HepG2 (cell line): Measurements from ENCODE around the gene NBPF1. TPM values are rescaled to one million over a fixed set of nuclear protein-coding genes. Genes with fewer than 3 reads are reported as not detected.
"Not testable (repeated sequence)": the region's sequence is repeated elsewhere in the genome, so short reads cannot be mapped to it uniquely, and the experiment has no call there.

Experiments used
- ATAC-seq: fragments of 200-7000 bp; cut with Tn5 transposase; 3 replicates; pipeline ENCODE4 v1.9.1; 2020; ENCODE audit warnings: mild to moderate bottlenecking, moderate library complexity
- BruUV-seq: library from RNA; stranded (reverse); fragments of 400-500 nt; replicated peaks from 2 replicates; lab custom pipeline; 2021; lab: Mats Ljungman, UMichigan
- CTCF ChIA-PET: fragments of 300-600 bp; formaldehyde crosslinking; extraction: SDS; loops from one replicate; lab custom pipeline; 2021; ENCODE audit warnings: low total read pairs, inconsistent platforms, low intra/inter-chr PET ratio; lab: Yijun Ruan, JAX
- POLR2A ChIA-PET: fragments of 350-600 bp; sonication (Branson Sonifier 250); formaldehyde crosslinking; loops from one replicate; lab custom pipeline; 2020; ENCODE audit warnings: antibody characterized with exemption, inconsistent platforms; lab: Yijun Ruan, JAX
- DNase-seq: peaks from one replicate; pipeline ENCODE4 v3.0.0-alpha.2; 2015; ENCODE audit warnings: low spot score
- FAIRE-seq: peaks from 3 replicates; lab custom pipeline; 2011; peaks lifted over from hg19 to GRCh38; lab: Jason Lieb, UNC
- H2AFZ ChIP-seq: one replicate; pipeline ENCODE4 v1.6.1; 2011; ENCODE audit warnings: low read length, inconsistent platforms
- H3K27ac ChIP-seq: fragments of 300-600 bp; 3 replicates; pipeline ENCODE4 v1.8.0; 2011; ENCODE audit warnings: mixed run types, mild to moderate bottlenecking, mixed read lengths, low read length, inconsistent platforms; ENCODE audit not compliant: insufficient read depth; ENCODE audit errors: extremely low read length
- H3K27me3 ChIP-seq, 2 experiments: fragments of 200-600 bp in 1 of 2; 2 replicates in 1 of 2; 3 replicates in 1 of 2; pipeline versions ENCODE4 v1.6.0 to v1.8.0; 2011; ENCODE audit warnings: low read length in 2 of 2, mild to moderate bottlenecking in 2 of 2, moderate library complexity in 2 of 2, inconsistent platforms in 1 of 2; ENCODE audit not compliant: insufficient read depth in 2 of 2, control insufficient read depth in 1 of 2
- H3K36me3 ChIP-seq, 2 experiments: fragments of 200-600 bp in 1 of 2; replicated peaks in 1 of 2; 2 replicates in 1 of 2; 3 replicates in 1 of 2; pipeline versions ENCODE4 v1.5.1 to v1.8.0; 2011; ENCODE audit warnings: low read length in 2 of 2, inconsistent platforms in 1 of 2; ENCODE audit not compliant: insufficient read depth in 2 of 2, control insufficient read depth in 1 of 2
- H3K4me1 ChIP-seq: 2 replicates; pipeline ENCODE4 v1.5.1; 2012; ENCODE audit warnings: low read length, inconsistent platforms; ENCODE audit not compliant: insufficient read depth
- H3K4me2 ChIP-seq: 2 replicates; pipeline ENCODE4 v1.6.0; 2011; ENCODE audit warnings: low read depth, low read length, inconsistent platforms
- H3K4me3 ChIP-seq, 3 experiments: fragments of 200-600 bp in 1 of 3; sonication (generic), shearing (Covaris generic) in 1 of 3; replicated peaks in 1 of 3; 2 replicates each; pipeline ENCODE4 v1.5.1; 2011 to 2016; ENCODE audit warnings: low read length in 3 of 3, inconsistent platforms in 2 of 3, low read depth in 2 of 3, mild to moderate bottlenecking in 2 of 3, control low read depth in 1 of 3, mixed read lengths in 1 of 3; ENCODE audit not compliant: insufficient read depth in 1 of 3
- H3K79me2 ChIP-seq: one replicate; pipeline ENCODE4 v1.6.1; 2011; ENCODE audit warnings: low read length, inconsistent platforms; ENCODE audit not compliant: insufficient read depth
- H3K9ac ChIP-seq: 2 replicates; pipeline ENCODE4 v1.6.0; 2011; ENCODE audit warnings: mild to moderate bottlenecking, low read depth, low read length, inconsistent platforms; ENCODE audit not compliant: insufficient read depth
- H3K9me3 ChIP-seq: 2 replicates; pipeline ENCODE4 v1.5.1; 2012; ENCODE audit warnings: mild to moderate bottlenecking, low read length
- H4K20me1 ChIP-seq: 2 replicates; pipeline ENCODE4 v1.6.0; 2011; ENCODE audit warnings: inconsistent platforms, mild to moderate bottlenecking, low read length, moderate library complexity; ENCODE audit not compliant: insufficient read depth
- ARHGAP35 ChIP-seq: sonication (generic); formaldehyde crosslinking; IDR thresholded peaks from 2 replicates; pipeline ENCODE4 v1.9.0; 2022; ENCODE audit warnings: mild to moderate bottlenecking, inconsistent platforms, moderate library complexity, missing genetic modification reagents, borderline replicate concordance
- HIVEP1 ChIP-seq: sonication (generic); formaldehyde crosslinking; IDR thresholded peaks from 2 replicates; pipeline ENCODE4 v1.4.0; 2020; ENCODE audit warnings: mild to moderate bottlenecking, missing genetic modification reagents
- POLR2A ChIP-seq, 2 experiments: IDR thresholded peaks; 2 replicates each; pipeline ENCODE4 v1.6.1; 2011; ENCODE audit warnings: low read depth in 2 of 2, low read length in 2 of 2, mild to moderate bottlenecking in 1 of 2, moderate library complexity in 1 of 2; ENCODE audit not compliant: insufficient read depth in 1 of 2
- POLR2G ChIP-seq: fragments of 200-400 bp; formaldehyde crosslinking; IDR thresholded peaks from 2 replicates; pipeline ENCODE4 v1.6.1; 2018; ENCODE audit warnings: mild to moderate bottlenecking, low read depth, low read length, moderate library complexity
- WGBS: methylation state at CpG from one replicate; pipeline ENCODE4 v1.1.6; 2017; ENCODE audit warnings: low lambda C conversion rate; 5-methylcytosine and 5-hydroxymethylcytosine counted together
- in situ Hi-C: cut with HindIII; loops from 2 replicates; pipeline ENCODE4 v1.10.0; 2017; ENCODE audit warnings: low pct_unique_long_range_greater_than_20kb; ENCODE audit not compliant: extremely low pct_ligation_motif_present
- intact Hi-C: fragments of 100-400 bp; cut with micrococcal nuclease; formaldehyde crosslinking; loops from one replicate; pipeline ENCODE4 v1.10.0; 2022; ENCODE audit not compliant: unreplicated experiment
- polyA plus RNA-seq, 8 experiments: library from polyadenylated mRNA; depleted of rRNA in 3 of 8; stranded (reverse) in 7 of 8; unstranded in 1 of 8; fragments of >200 nt; fragmentation: Illumina TruSeq in 4 of 8; extraction: Trizol in 4 of 8; gene quantifications; 2 replicates each; pipeline versions ENCODE4 v1.2.1 to v1.2.3, GENCODE V29; 2011 to 2016; ENCODE audit warnings: low read depth in 4 of 8, missing spikeins in 1 of 8, mixed read lengths in 1 of 8; ENCODE audit not compliant: insufficient read depth in 1 of 8
- total RNA-seq, 5 experiments: library from RNA; depleted of rRNA; stranded (reverse); fragments of >200 nt; fragmentation: Illumina TruSeq; extraction: Trizol; gene quantifications; 2 replicates each; pipeline ENCODE4 v1.2.3, GENCODE V29; 2016; ENCODE audit warnings: low read depth in 1 of 5
- TF ChIP-seq, protein P1 (sequence below): sonication (generic); formaldehyde crosslinking; IDR thresholded peaks from 2 replicates; pipeline ENCODE4 v1.4.0; 2020; ENCODE audit warnings: mild to moderate bottlenecking, missing genetic modification reagents
- TF ChIP-seq, protein P2 (sequence below): IDR thresholded peaks from 2 replicates; pipeline ENCODE4 v1.6.1; 2016; ENCODE audit warnings: missing compliant biosample characterization, missing genetic modification reagents, borderline replicate concordance
- TF ChIP-seq, protein P3 (sequence below): sonication (generic); formaldehyde crosslinking; IDR thresholded peaks from 2 replicates; pipeline ENCODE4 v1.5.1; 2020; ENCODE audit warnings: mild to moderate bottlenecking, missing genetic modification reagents, moderate library complexity

Gene NBPF1
- total and polyA plus RNA-seq, 2 of the 13 experiments (the other 11 are each of a cell fraction or from before 2014, with no cell fraction given), result 30.3 to 35.6 TPM

DNA sequence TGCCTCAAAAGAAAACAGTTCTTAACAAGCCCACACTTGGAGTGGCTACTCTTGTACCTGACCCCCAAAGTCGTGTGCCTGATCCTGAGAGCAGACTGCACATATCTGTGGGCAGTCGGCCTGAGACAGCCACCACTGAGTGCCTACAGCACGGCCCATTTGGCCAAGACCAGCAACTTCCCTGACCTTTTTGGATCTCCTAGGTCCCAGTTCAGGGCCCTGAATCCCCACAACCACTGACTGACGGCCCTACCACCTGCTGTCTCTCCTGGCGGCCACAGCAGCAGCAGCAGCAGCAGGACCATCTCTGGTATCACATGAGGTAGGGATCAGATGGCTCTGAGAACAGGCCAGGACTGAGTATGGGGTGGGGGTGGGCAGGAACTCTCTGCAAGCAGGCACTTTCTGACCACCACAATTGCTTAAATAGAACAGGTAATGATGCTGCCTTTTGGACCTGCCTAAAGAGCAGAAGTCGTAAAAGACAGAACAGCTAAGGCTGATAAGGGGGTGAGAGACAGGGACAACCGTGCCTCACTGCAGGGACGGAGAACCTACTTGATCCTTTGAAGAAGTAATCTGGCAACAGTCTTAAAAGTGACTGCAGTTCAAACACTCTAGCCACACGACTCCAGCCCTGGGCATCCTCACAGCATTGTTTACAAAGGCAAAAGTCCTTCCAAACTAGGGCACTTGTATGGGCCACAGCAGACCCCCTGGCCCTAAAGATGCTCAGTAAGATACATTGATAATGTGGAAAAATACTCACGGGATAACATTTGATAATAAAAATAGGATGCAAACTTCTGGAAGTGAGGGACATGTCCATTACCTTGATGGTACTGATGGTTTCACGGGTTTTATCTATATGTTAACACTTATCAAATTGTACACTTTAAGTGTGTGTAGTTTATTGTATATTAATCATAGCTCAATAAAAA lies 26.0 kb upstream of the NBPF1 start:
- not testable (repeated sequence) for ATAC-seq

More for the DNA sequence above, 26.0 kb upstream of the NBPF1 start:
- POLR2A ChIA-PET, FAIRE-seq, H3K9ac ChIP-seq, H3K27ac ChIP-seq, H3K4me3 ChIP-seq, in situ Hi-C loops, intact Hi-C loops, H3K27me3 ChIP-seq, H3K9me3 ChIP-seq, H3K4me2 ChIP-seq, CTCF ChIA-PET, H2AFZ ChIP-seq, BruUV-seq, DNase-seq: not testable (repeated sequence)
- H4K20me1 ChIP-seq, result peaks cover 48% of the 10 kb centered on the region
- peaks cover 50% of the 10 kb centered on the region for H3K4me1 ChIP-seq
- H3K36me3 ChIP-seq, result peaks cover 10 to 59% of the 10 kb centered on the region in 2 experiments; a peak in 4 of 5 replicates
- H3K79me2 ChIP-seq, result peaks cover 92% of the 10 kb centered on the region
- 89% methylated on average over 11 of the region's 11 CpGs for WGBS
- TF ChIP-seq, protein P1, sequence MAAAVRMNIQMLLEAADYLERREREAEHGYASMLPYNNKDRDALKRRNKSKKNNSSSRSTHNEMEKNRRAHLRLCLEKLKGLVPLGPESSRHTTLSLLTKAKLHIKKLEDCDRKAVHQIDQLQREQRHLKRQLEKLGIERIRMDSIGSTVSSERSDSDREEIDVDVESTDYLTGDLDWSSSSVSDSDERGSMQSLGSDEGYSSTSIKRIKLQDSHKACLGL (CRISPR knock-in tag), result 0 out of 2 replicates have a peak, but pooled peaks have one; percentile 7
- TF ChIP-seq ARHGAP35 (CRISPR knock-in tag) (0 out of 2 replicates have a peak, but pooled peaks have one; percentile 55), HIVEP1 (CRISPR knock-in tag) (0 out of 2 replicates have a peak, but pooled peaks have one; percentile 30), POLR2A (IDR thresholded peaks at IDR 0.05; ENCODE audit: insufficient read depth in 1 of 2, low read depth in 2 of 2, low read length in 2 of 2) (0 out of 4 replicates have a peak, but pooled peaks of 1 of the 2 experiments have one; percentile 4), POLR2G (0 out of 2 replicates have a peak, but pooled peaks have one; percentile 31)
- TF ChIP-seq, protein P2, sequence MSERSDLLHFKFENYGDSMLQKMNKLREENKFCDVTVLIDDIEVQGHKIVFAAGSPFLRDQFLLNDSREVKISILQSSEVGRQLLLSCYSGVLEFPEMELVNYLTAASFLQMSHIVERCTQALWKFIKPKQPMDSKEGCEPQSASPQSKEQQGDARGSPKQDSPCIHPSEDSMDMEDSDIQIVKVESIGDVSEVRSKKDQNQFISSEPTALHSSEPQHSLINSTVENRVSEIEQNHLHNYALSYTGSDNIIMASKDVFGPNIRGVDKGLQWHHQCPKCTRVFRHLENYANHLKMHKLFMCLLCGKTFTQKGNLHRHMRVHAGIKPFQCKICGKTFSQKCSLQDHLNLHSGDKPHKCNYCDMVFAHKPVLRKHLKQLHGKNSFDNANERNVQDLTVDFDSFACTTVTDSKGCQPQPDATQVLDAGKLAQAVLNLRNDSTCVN, result 0 out of 2 replicates have a peak, but pooled peaks have one; percentile 25
- TF ChIP-seq, protein P3, sequence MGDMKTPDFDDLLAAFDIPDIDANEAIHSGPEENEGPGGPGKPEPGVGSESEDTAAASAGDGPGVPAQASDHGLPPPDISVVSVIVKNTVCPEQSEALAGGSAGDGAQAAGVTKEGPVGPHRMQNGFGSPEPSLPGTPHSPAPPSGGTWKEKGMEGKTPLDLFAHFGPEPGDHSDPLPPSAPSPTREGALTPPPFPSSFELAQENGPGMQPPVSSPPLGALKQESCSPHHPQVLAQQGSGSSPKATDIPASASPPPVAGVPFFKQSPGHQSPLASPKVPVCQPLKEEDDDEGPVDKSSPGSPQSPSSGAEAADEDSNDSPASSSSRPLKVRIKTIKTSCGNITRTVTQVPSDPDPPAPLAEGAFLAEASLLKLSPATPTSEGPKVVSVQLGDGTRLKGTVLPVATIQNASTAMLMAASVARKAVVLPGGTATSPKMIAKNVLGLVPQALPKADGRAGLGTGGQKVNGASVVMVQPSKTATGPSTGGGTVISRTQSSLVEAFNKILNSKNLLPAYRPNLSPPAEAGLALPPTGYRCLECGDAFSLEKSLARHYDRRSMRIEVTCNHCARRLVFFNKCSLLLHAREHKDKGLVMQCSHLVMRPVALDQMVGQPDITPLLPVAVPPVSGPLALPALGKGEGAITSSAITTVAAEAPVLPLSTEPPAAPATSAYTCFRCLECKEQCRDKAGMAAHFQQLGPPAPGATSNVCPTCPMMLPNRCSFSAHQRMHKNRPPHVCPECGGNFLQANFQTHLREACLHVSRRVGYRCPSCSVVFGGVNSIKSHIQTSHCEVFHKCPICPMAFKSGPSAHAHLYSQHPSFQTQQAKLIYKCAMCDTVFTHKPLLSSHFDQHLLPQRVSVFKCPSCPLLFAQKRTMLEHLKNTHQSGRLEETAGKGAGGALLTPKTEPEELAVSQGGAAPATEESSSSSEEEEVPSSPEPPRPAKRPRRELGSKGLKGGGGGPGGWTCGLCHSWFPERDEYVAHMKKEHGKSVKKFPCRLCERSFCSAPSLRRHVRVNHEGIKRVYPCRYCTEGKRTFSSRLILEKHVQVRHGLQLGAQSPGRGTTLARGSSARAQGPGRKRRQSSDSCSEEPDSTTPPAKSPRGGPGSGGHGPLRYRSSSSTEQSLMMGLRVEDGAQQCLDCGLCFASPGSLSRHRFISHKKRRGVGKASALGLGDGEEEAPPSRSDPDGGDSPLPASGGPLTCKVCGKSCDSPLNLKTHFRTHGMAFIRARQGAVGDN (CRISPR knock-in tag), result 0 out of 2 replicates have a peak, but pooled peaks have one; percentile 26
